Endothelial cell of hepatic sinusoid (primary cell): ENCODE data around the gene P2RY6.

ENCODE experiments used
- in situ Hi-C: cut with HindIII; loops from 2 replicates; pipeline ENCODE4 v1.10.0; 2017; ENCODE audit warnings: low sequenced_read_pairs

Gene P2RY6

GRCh38 chr11:73346186-73346935, 74.2 kb downstream of the P2RY6 start:
- in situ Hi-C loops: no loop called here

- in situ Hi-C loops: no loop called here
These were observed 74.9 kb downstream of the P2RY6 start for GRCh38 chr11:73347067-73347466.
